ENCODE results near the gene SLC26A2.
A peak's percentile ranks its signal among the peaks of the same experiment; 100 is the strongest.

Gene SLC26A2

DNA sequence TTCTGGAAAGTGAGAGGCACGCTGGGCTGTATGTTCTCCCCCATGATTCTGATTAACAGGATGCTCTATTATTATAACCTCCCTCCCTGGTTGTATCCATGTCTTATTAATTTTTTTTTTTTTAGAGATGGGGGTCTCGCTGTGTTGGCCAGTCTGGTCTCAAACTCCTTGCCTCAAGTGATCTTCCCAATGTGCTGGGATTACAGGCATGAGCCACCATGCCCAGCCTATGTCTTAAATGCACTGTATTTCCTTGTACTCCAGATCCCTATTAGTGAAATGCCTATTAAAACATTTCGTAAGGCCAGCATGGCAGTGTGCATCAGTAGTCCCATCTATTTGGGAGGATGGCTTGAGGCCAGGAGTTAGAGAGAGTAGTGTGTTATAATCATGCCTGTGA lies 32.9 kb downstream of the SLC26A2 start:
- Histone ChIP-seq H3K4me3 (ENCODE audit: low read depth, low read length) (no peak overlapping the region), H3K79me2 (ENCODE audit: control insufficient read depth, insufficient read depth, low read length, unreplicated experiment) (no peaks in the 10 kb centered on the region), H3K4me1 (ENCODE audit: control insufficient read depth, insufficient read depth, low read length, unreplicated experiment) (no peaks in the 10 kb centered on the region), H3K36me3 (ENCODE audit: insufficient read depth, low read length) (peaks cover 6% of the 10 kb centered on the region; the same call in 1 of the 2 replicates), H2AFZ (ENCODE audit: low read length, unreplicated experiment) (no peak overlapping the region), H3K27ac (ENCODE audit: low read depth, low read length) (no peak overlapping the region), H3K27me3 (ENCODE audit: insufficient read depth, low read length) (no peaks in the 10 kb centered on the region)

DNA sequence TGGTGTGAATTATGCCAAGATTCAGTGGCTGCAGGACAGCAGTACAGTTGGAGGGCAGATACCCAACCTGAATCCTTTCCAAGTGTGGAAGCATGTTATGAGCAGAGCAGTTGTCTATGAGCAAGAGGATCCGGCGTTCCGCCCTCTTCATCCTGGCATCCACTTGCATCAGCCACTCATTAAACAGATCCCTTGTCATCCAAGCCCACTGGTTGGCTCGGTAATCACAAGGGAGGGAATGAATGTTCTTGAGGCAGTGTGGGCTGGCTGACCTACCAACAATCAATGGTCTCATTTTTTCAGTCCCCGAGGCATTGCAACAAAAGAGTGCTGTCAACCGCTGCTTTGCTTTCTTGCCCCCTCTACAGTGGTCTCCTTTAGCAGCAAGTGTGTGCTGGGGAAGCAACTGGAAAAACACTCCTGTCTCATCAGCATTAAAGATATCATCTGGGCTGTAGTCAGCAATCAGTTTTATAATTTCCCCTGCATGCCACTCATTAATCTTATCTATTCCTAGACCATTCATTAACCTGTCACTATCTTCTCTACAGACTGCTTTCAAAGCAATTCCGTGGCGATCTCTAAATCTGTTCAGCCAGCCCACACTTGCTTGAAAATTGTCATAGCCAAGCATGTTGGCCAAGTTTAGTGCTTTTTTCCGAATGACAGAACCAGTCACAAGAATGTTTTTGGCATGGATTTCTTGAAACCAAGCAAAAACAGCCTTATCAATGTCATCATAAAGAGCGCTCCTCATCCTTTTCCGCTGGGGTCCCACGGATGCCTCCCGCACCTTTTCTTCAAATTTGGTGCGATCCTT lies 35.0 kb downstream of the SLC26A2 start:
- no peak overlapping the region for H3K27ac ChIP-seq (ENCODE audit: low read depth, low read length)
- H3K4me3 ChIP-seq (ENCODE audit: low read depth, low read length): no peak overlapping the region
- H3K27me3 ChIP-seq (ENCODE audit: insufficient read depth, low read length): no peaks in the 10 kb centered on the region
- peaks cover 12% of the 10 kb centered on the region for H3K4me1 ChIP-seq (ENCODE audit: control insufficient read depth, insufficient read depth, low read length, unreplicated experiment)
- H3K36me3 ChIP-seq (ENCODE audit: insufficient read depth, low read length): peaks cover 6% of the 10 kb centered on the region; the same call in 1 of the 2 replicates
- peaks cover 12% of the 10 kb centered on the region for H3K79me2 ChIP-seq (ENCODE audit: control insufficient read depth, insufficient read depth, low read length, unreplicated experiment)
- H2AFZ ChIP-seq (ENCODE audit: low read length, unreplicated experiment): no peak overlapping the region

DNA sequence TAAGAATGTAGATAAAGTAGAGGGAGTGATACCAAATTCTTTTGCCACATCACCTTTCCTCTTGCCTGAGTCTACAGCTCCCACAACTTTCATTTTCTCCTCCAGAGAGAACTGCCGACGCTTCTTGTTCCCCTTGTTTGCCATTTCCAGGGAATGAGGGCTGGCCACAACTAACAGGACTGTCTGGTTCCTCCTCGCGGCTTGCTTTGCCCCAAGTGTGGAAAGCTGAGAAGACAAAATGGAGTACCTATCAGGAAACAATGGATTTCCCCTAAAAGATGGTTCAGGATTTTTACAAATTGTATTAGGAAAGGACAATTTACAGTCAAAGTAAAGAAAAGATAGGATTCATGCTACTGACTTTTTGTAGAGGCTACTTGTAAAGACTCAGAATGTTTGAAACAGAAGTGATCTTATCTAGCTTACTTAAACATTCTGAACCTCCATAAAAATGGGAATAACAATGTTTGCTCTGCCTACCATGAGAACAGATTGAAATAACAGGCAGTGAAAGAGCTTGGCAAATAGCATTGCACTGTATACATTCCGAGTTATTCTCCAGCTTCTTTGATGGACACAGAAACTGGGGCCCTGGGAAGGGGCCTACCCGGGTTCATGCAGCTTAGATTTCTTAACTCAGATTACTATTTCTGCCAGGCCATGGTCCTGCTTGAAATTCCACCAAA lies 35.8 kb downstream of the SLC26A2 start:
- H3K79me2 ChIP-seq (ENCODE audit: control insufficient read depth, insufficient read depth, low read length, unreplicated experiment): peaks cover 19% of the 10 kb centered on the region
- no peak overlapping the region for H2AFZ ChIP-seq (ENCODE audit: low read length, unreplicated experiment)
- H3K4me1 ChIP-seq (ENCODE audit: control insufficient read depth, insufficient read depth, low read length, unreplicated experiment): peaks cover 12% of the 10 kb centered on the region
- H3K27me3 ChIP-seq (ENCODE audit: insufficient read depth, low read length): no peaks in the 10 kb centered on the region
- H3K36me3 ChIP-seq (ENCODE audit: insufficient read depth, low read length): peaks cover 6% of the 10 kb centered on the region; the same call in 1 of the 2 replicates
- H3K4me3 ChIP-seq (ENCODE audit: low read depth, low read length): no peak overlapping the region
- H3K27ac ChIP-seq (ENCODE audit: low read depth, low read length): no peak overlapping the region

DNA sequence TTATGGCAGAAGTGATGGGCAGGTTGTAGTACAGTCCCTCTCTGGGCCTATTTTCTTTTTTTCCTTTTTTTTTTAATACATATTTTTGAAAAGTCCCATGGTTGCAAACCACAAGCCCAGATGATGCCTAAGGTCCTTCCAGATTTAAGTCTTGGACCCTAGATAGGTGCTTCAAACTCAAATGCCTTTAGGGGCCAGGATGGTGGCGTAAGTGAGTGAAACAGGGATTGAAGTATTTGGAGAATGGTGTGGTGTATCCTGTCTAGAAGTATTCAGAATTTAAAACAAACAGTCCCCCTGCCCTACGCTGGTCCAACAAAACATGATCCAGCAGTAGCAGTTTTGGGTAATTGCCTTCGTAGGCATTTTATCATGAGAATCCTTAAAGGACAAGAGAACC lies 37.7 kb downstream of the SLC26A2 start:
- Histone ChIP-seq H3K36me3 (ENCODE audit: insufficient read depth, low read length) (peaks cover 6% of the 10 kb centered on the region; the same call in 1 of the 2 replicates), H2AFZ (ENCODE audit: low read length, unreplicated experiment) (no peak overlapping the region), H3K4me1 (ENCODE audit: control insufficient read depth, insufficient read depth, low read length, unreplicated experiment) (peaks cover 23% of the 10 kb centered on the region), H3K27me3 (ENCODE audit: insufficient read depth, low read length) (no peaks in the 10 kb centered on the region), H3K79me2 (ENCODE audit: control insufficient read depth, insufficient read depth, low read length, unreplicated experiment) (peaks cover 39% of the 10 kb centered on the region), H3K27ac (ENCODE audit: low read depth, low read length) (no peak overlapping the region), H3K4me3 (ENCODE audit: low read depth, low read length) (no peak overlapping the region; the same call in 1 of the 2 replicates)

DNA sequence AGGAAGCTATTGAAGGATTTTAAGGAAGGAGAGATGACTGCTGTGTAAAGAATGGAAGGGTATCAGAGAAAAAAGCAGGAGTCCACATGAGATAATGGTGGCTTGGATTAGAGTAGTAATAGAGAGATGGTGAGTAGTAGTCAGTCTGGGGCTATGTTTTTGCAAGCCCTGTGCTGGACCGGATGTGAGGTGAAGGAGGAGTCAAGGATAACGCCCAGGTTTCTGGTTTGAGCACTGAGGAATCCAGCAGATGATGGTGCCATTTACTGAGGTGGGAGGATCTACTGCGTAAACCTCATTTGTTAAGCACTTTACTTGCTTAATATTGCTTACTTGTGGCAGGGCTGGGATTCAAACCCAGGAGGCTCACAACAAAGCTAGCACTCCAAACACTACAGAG lies 38.8 kb downstream of the SLC26A2 start:
- Histone ChIP-seq H3K27me3 (ENCODE audit: insufficient read depth, low read length) (no peaks in the 10 kb centered on the region), H2AFZ (ENCODE audit: low read length, unreplicated experiment) (peak overlapping the region; percentile 1), H3K4me3 (ENCODE audit: low read depth, low read length) (peak overlapping the region; percentile 99), H3K36me3 (ENCODE audit: insufficient read depth, low read length) (peaks cover 6% of the 10 kb centered on the region; the same call in 1 of the 2 replicates), H3K27ac (ENCODE audit: low read depth, low read length) (peak overlapping the region; percentile 79), H3K4me1 (ENCODE audit: control insufficient read depth, insufficient read depth, low read length, unreplicated experiment) (peaks cover 23% of the 10 kb centered on the region), H3K79me2 (ENCODE audit: control insufficient read depth, insufficient read depth, low read length, unreplicated experiment) (peaks cover 48% of the 10 kb centered on the region)

DNA sequence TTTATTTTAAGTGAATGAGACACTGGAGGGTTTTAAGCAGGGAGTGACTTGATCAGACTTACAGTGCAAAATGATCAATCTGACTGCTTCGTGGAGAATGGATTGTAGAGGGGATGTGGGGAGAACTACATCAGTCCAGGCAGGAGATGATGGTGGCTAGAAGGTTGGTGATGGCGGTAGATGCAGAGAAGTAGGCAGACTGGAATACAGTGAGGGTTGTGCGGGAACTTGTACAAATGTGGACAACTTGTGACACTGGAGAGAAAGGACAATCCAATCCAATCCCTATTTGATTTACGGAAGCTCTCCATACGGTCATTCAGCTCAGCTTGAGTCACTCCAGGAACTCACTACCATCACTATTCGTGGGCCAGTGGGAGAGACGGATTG lies 39.3 kb downstream of the SLC26A2 start:
- H3K4me3 ChIP-seq (ENCODE audit: low read depth, low read length): peak overlapping the region; percentile 99
- no peaks in the 10 kb centered on the region for H3K27me3 ChIP-seq (ENCODE audit: insufficient read depth, low read length)
- peaks cover 23% of the 10 kb centered on the region for H3K4me1 ChIP-seq (ENCODE audit: control insufficient read depth, insufficient read depth, low read length, unreplicated experiment)
- peak overlapping the region; percentile 40 for H2AFZ ChIP-seq (ENCODE audit: low read length, unreplicated experiment)
- H3K36me3 ChIP-seq (ENCODE audit: insufficient read depth, low read length): peaks cover 9% of the 10 kb centered on the region; the same call in 1 of the 2 replicates
- H3K27ac ChIP-seq (ENCODE audit: low read depth, low read length): peak overlapping the region; percentile 79
- H3K79me2 ChIP-seq (ENCODE audit: control insufficient read depth, insufficient read depth, low read length, unreplicated experiment): peaks cover 53% of the 10 kb centered on the region

DNA sequence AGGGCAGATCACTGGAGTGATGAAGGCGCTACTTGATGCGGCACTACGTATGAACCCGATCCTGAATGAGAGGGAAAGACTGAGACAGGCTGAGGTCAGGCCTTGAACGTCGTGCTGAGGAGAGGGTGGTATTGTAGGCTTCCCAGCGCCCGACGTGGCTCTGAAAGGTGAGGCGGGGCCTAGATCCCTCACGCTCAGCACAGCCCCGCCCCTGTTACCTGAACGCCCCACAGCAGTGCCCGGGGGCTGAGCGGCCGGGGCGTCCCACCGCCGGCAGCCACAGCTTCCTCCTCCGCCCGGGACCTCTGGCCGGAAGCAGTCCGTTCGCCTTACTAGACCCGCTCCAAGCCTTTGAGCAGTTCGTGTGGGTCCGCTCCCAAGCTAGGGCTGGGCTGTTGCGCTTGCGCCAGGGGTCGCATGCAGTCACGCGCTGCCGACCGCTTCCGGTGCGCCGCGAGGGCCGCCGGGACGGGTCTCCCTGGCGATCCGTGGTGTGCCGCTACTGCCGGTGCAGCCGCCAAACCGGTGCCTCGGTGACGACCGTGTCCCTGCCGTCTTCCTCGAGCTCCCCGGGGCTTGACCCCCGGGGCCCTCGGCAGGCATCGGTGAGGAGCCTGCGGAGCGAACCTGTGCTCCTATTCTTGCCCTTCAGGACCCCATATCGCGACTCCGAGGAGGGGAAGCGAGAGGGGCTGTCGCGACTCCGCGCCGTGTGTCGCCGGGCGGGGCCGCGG lies 39.9 kb downstream of the SLC26A2 start, which contains the start of the genes HMGXB3 and TIGD6:
Gene HMGXB3 (plus strand): TSS at position 484 of the 734 bp plus-strand sequence. CDS start 4,114 bp downstream, outside the sequence.
Gene TIGD6 (minus strand): TSS at position 399 of the 734 bp plus-strand sequence. CDS start 4,306 bp downstream, outside the sequence.
- peaks cover 55% of the 10 kb centered on the region for H3K79me2 ChIP-seq (ENCODE audit: control insufficient read depth, insufficient read depth, low read length, unreplicated experiment)
- H3K27me3 ChIP-seq (ENCODE audit: insufficient read depth, low read length): no peaks in the 10 kb centered on the region
- peak within 1 kb of the TSS; percentile 70 for H2AFZ ChIP-seq (ENCODE audit: low read length, unreplicated experiment)
- H3K4me1 ChIP-seq (ENCODE audit: control insufficient read depth, insufficient read depth, low read length, unreplicated experiment): peaks cover 23% of the 10 kb centered on the region
- H3K4me3 ChIP-seq (ENCODE audit: low read depth, low read length): peak within 1 kb of the TSS; percentile 99
- peaks cover 6% of the 10 kb centered on the region; the same call in 1 of the 2 replicates for H3K36me3 ChIP-seq (ENCODE audit: insufficient read depth, low read length)
- peak within 1 kb of the TSS; percentile 79 for H3K27ac ChIP-seq (ENCODE audit: low read depth, low read length)

DNA sequence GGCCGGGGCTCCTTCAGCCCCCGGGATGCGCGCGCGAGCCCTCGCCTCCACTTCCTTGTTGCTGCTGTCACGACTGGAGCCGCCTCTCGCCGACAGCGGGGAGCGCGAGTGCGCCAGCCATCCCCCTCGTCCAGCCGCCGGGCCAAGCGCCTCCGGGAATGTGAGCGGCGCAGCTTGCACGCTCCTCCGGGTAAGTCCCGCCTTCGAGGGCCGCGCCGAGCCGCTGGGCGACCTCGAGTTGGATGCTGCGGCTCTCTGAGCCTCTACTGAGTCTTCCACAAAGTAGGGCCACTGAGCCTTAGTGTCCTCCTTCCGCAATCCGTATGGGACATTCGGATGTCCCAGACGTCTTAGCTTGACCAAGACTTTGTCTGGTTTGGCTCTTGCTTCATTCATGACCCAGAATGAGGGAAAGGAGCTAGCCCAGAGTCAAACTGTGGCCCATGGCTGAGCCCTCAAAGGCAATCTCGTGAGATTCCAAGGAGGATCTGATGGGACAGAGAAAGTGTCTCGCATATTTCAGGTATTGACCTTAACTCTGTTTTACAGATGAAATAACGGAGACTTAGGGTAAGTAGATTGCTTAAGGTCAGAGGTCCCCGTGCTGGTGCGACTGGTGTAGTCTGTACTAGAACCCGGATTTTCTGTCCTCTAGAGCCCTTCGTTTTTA lies 40.6 kb downstream of the SLC26A2 start:
- H3K79me2 ChIP-seq (ENCODE audit: control insufficient read depth, insufficient read depth, low read length, unreplicated experiment): peaks cover 61% of the 10 kb centered on the region
- H2AFZ ChIP-seq (ENCODE audit: low read length, unreplicated experiment): peak overlapping the region; percentile 70
- H3K27ac ChIP-seq (ENCODE audit: low read depth, low read length): peak overlapping the region; percentile 79

DNA sequence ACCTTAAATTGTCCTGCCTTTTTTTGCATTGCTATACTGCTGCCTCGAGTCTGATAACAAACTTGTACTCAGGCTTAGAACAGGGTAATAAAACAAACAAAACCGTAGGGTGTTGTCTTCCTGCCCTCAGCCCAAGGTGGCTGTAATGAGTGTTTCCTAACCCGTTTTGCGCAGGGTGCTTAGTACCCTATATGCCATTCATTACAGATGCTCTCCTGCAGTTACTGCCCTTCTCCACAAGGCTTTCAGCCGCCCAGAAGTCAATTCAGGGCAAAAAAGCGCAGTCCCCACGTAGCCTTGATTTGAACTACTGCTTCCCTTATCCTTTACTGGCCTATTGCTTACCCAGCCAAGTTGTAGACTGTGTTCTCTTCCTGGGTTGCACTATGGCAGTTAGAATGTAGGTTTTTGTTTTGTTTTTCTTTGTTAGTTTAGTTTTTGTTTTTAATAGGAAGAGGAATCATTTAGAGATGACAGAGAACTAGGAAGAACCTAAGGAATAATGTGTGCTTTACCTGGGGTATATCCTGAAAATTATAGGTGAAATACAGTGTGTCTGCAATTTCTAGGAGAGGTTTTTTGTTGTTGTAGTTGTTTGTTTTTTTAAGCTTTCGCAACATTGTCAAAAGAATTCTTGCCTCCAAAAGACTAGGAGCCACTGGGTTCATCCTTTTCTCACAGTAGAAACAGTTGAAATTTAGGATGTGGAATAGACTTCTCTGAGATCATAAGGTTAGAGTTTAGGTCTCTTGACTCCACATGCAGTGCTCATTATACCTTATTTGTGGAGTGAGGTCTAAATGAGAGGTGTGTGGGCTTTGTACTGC lies 41.3 kb downstream of the SLC26A2 start:
- Histone ChIP-seq H3K4me3 (ENCODE audit: low read depth, low read length) (peak overlapping the region; percentile 99), H3K4me1 (ENCODE audit: control insufficient read depth, insufficient read depth, low read length, unreplicated experiment) (peaks cover 23% of the 10 kb centered on the region), H3K27me3 (ENCODE audit: insufficient read depth, low read length) (no peaks in the 10 kb centered on the region), H2AFZ (ENCODE audit: low read length, unreplicated experiment) (peak overlapping the region; percentile 70), H3K79me2 (ENCODE audit: control insufficient read depth, insufficient read depth, low read length, unreplicated experiment) (peaks cover 66% of the 10 kb centered on the region), H3K27ac (ENCODE audit: low read depth, low read length) (peak overlapping the region; percentile 79), H3K36me3 (ENCODE audit: insufficient read depth, low read length) (peaks cover 4% of the 10 kb centered on the region; the same call in 1 of the 2 replicates)

More for the DNA sequence above, 40.6 kb downstream of the SLC26A2 start:
- no peaks in the 10 kb centered on the region for H3K27me3 ChIP-seq (ENCODE audit: insufficient read depth, low read length)
- H3K36me3 ChIP-seq (ENCODE audit: insufficient read depth, low read length): peaks cover 4% of the 10 kb centered on the region; the same call in 1 of the 2 replicates
- H3K4me1 ChIP-seq (ENCODE audit: control insufficient read depth, insufficient read depth, low read length, unreplicated experiment): peaks cover 23% of the 10 kb centered on the region
- peak overlapping the region; percentile 99 for H3K4me3 ChIP-seq (ENCODE audit: low read depth, low read length)
